Pancreas (tissue), 10 donors: ENCODE data around the gene ATAD3C. TPM values are rescaled to one million over a fixed set of nuclear protein-coding genes. Genes with fewer than 3 reads are reported as not detected.
A peak's percentile ranks its signal among the peaks of the same experiment; 100 is the strongest.
"Not testable (repeated sequence)": the region's sequence is repeated elsewhere in the genome, so short reads cannot be mapped to it uniquely, and the experiment has no call there.

ENCODE experiments used
- ATAC-seq, 4 donors: fragments of 200-7000 bp; cut with Tn5 transposase; one replicate each; pipeline versions ENCODE4 v1.8.0 to v1.9.1; 2020; ENCODE audit warnings: mild to moderate bottlenecking in 4 of 4, moderate library complexity in 4 of 4
- DNase-seq, 6 donors: peaks; one replicate each; pipeline ENCODE4 v3.0.0-alpha.2; 2020
- FAIRE-seq: peaks from 2 replicates; lab custom pipeline; 2012; peaks lifted over from hg19 to GRCh38; lab: Jason Lieb, UNC
- H3K27ac ChIP-seq, 4 donors: fragments of 200-600 bp; sonication (generic); 1 replicate in 3 of 4; 2 replicates in 1 of 4; pipeline versions ENCODE4 v1.5.0 to v1.8.0; 2020
- H3K27me3 ChIP-seq, 4 donors: fragments of 200-600 bp; one replicate each; pipeline ENCODE4 v1.8.0; 2021
- H3K36me3 ChIP-seq, 3 donors: fragments of 200-600 bp; sonication (generic) in 1 of 3; one replicate each; pipeline versions ENCODE4 v1.5.0 to v1.8.0; 2020 to 2021
- H3K4me1 ChIP-seq, 3 donors: fragments of 200-600 bp; one replicate each; pipeline ENCODE4 v1.8.0; 2021
- H3K4me3 ChIP-seq, 4 donors: fragments of 200-600 bp; sonication (generic) in 2 of 4; one replicate each; pipeline versions ENCODE4 v1.5.0 to v1.8.0; 2020 to 2021
- H3K9me3 ChIP-seq, 4 donors: fragments of 200-600 bp; one replicate each; pipeline ENCODE4 v1.8.0; 2021
- CTCF ChIP-seq, 4 donors: fragments of 200-600 bp; sonication (generic) in 3 of 4; IDR thresholded peaks; one replicate each; pipeline versions ENCODE4 v1.5.0 to v1.8.0; 2021; ENCODE audit warnings: antibody characterized with exemption in 4 of 4
- WGBS, 2 donors: extraction: QIAGEN DNeasy Blood & Tissue Kit; methylation state at CpG; one replicate each; pipeline ENCODE4 v1.1.7; 2013; 5-methylcytosine and 5-hydroxymethylcytosine counted together
- intact Hi-C, 3 donors: fragments of 100-400 bp; cut with DNase I; formaldehyde crosslinking; loops; one replicate each; pipeline versions ENCODE4 v1.11.1 to v1.14.2; 2022
- polyA plus RNA-seq, 2 donors: library from polyadenylated mRNA; stranded (reverse); fragments of 200-250 nt; gene quantifications; one replicate each; pipeline ENCODE4 v1.2.3, GENCODE V29; 2013
- total RNA-seq, 6 donors: library from RNA; stranded (reverse); fragmentation: NEBNext Ultra II Directional in 4 of 6; extraction: Animal tissue kit (Norgen Biotek cat#: 25700) in 4 of 6; gene quantifications; one replicate each; pipeline versions ENCODE4 v1.2.1 to v1.2.4, GENCODE V29; 2021 to 2023
- donor health status: healthy with polysubstance abuse.
- donor health status: DM: no; HTN: no; CAD: no; lungs with moderate emphysema.
- donor health status: DM: no; HTN: no; CAD: no.
- donor health status: control.
- donor health status: control.
- donor health status: Bipolar disorder and iron deficiency.
- donor health status: DM: yes; HTN: yes; CAD: no.
- donor health status: DM: no; HTN: no; CAD: no.
- donor health status: DM: no; HTN: no; CAD: no.
- donor health status: DM: yes; HTN: yes; CAD: no.

Gene ATAD3C
- total and polyA plus RNA-seq, 8 donors = 2.4 to 22.0 (median 7.5) TPM

- intact Hi-C loops = no loop called here
- Histone ChIP-seq H3K36me3 (no peaks in the 10 kb centered on the region), H3K4me3 (peak overlapping the region; percentile 60 to 93 (median 79)), H3K4me1 (peaks cover 3 to 6% (median 5%) of the 10 kb centered on the region in 3 donors), H3K27ac (peak overlapping the region; percentile 74 to 90 (median 86)), H3K27me3 (no peaks in the 10 kb centered on the region), H3K9me3 (no peaks in the 10 kb centered on the region)
- DNase-seq (peak in 1 of 6 donors; percentile 35), ATAC-seq (peak in 2 of 4 donors; percentile 15 to 24), FAIRE-seq (no peak)
- WGBS, 2 donors = 9 to 10% methylated on average over 17 of the region's 17 CpGs
- TF ChIP-seq CTCF (IDR thresholded peaks at IDR 0.05) = no peak
Observed at GRCh38 chr1:1510912-1511532, 61.5 kb downstream of the ATAD3C start.

- Histone ChIP-seq H3K9me3 (no peaks in the 10 kb centered on the region), H3K27me3 (no peaks in the 10 kb centered on the region), H3K4me1 (peaks cover 3 to 5% (median 4%) of the 10 kb centered on the region in 3 donors), H3K36me3 (no peaks in the 10 kb centered on the region), H3K27ac (peak within 1 kb of the TSS; percentile 74 to 90 (median 86)), H3K4me3 (peak within 1 kb of the TSS; percentile 60 to 93 (median 79))
- TF ChIP-seq CTCF (IDR thresholded peaks at IDR 0.05) = no peak
- ATAC-seq = peak; percentile 97 to 99 (median 97)
- 0 to 1% methylated on average over 55 to 99 of the region's 99 CpGs for WGBS, 2 donors
- intact Hi-C loops = no loop called here
- no peak for FAIRE-seq
- peak; percentile 97 to 100 (median 98) for DNase-seq
Observed at GRCh38 chr1:1511533-1512285, 62.2 kb downstream of the ATAD3C start, which contains the start of gene ATAD3A. TSS of gene ATAD3A (plus strand) at chr1:1512162. CDS start at chr1:1512269, 107 bp downstream.

- H3K4me1 ChIP-seq, FAIRE-seq, H3K27me3 ChIP-seq, H3K36me3 ChIP-seq, intact Hi-C loops, H3K9me3 ChIP-seq, ATAC-seq: not testable (repeated sequence)
- H3K4me3 ChIP-seq = peak overlapping the region; percentile 60 to 93 (median 79)
- peak overlapping the region in 1 of 4 donors; percentile 84 for H3K27ac ChIP-seq
- DNase-seq = peak in 2 of 6 donors; percentile 35 to 64
- WGBS, 2 donors = 0 to 1% methylated on average over 21 to 48 of the region's 52 CpGs
Observed at GRCh38 chr1:1512425-1512824, 62.9 kb downstream of the ATAD3C start.

- H3K27me3 ChIP-seq, H3K27ac ChIP-seq, FAIRE-seq, H3K36me3 ChIP-seq, intact Hi-C loops, ATAC-seq, H3K4me1 ChIP-seq, H3K9me3 ChIP-seq: not testable (repeated sequence)
- H3K4me3 ChIP-seq = peak overlapping the region in 1 of 4 donors; percentile 17
- WGBS, 2 donors = 33 to 41% methylated on average over 11 to 16 of the region's 18 CpGs
- peak in 1 of 6 donors; percentile 58 for DNase-seq
Observed at GRCh38 chr1:1513675-1514074, 64.2 kb downstream of the ATAD3C start.

GRCh38 chr1:1514376-1514775, 64.9 kb downstream of the ATAD3C start:
- FAIRE-seq, intact Hi-C loops, H3K4me1 ChIP-seq, H3K9me3 ChIP-seq, H3K27me3 ChIP-seq, H3K36me3 ChIP-seq, DNase-seq, ATAC-seq, H3K27ac ChIP-seq, H3K4me3 ChIP-seq: not testable (repeated sequence)
- WGBS, 2 donors = 76 to 79% methylated on average over 13 to 14 of the region's 16 CpGs

GRCh38 chr1:1516923-1517322, 67.4 kb downstream of the ATAD3C start:
- H3K36me3 ChIP-seq, DNase-seq, FAIRE-seq, H3K4me1 ChIP-seq, H3K27ac ChIP-seq, H3K4me3 ChIP-seq, ATAC-seq, intact Hi-C loops, H3K9me3 ChIP-seq, H3K27me3 ChIP-seq: not testable (repeated sequence)
- 96% methylated on average over 14 of the region's 14 CpGs for WGBS, 2 donors
